Dendritic cell treated with granulocyte-macrophage colony-stimulating factor and Interleukin-4, amounts not matched to agents 40 ng/mL and 50 ng/mL, for 4 days (primary cell): ENCODE results near the gene AUTS2.
"Not testable (repeated sequence)": the region's sequence is repeated elsewhere in the genome, so short reads cannot be mapped to it uniquely, and the experiment has no call there.

Experiments
- H3K27ac Mint-ChIP-seq: one replicate; pipeline ENCODE4 v1.8.0; 2022; ENCODE audit warnings: mild to moderate bottlenecking, mixed read lengths
- H3K27me3 Mint-ChIP-seq: one replicate; pipeline ENCODE4 v1.8.0; 2022; ENCODE audit warnings: mild to moderate bottlenecking, mixed read lengths
- H3K36me3 Mint-ChIP-seq: one replicate; pipeline ENCODE4 v1.8.0; 2022; ENCODE audit warnings: low read depth, mixed read lengths
- H3K4me1 Mint-ChIP-seq: one replicate; pipeline ENCODE4 v1.8.0; 2022; ENCODE audit warnings: low read depth, mixed read lengths
- H3K4me3 Mint-ChIP-seq: one replicate; pipeline ENCODE4 v1.8.0; 2022; ENCODE audit warnings: mild to moderate bottlenecking, moderate library complexity, mixed read lengths
- H3K9me3 Mint-ChIP-seq: one replicate; pipeline ENCODE4 v1.8.0; 2022; ENCODE audit warnings: mixed read lengths
- intact Hi-C: fragments of 100-400 bp; cut with micrococcal nuclease; formaldehyde crosslinking; loops from one replicate; pipeline ENCODE4 v1.15.0; 2022

Gene AUTS2

DNA sequence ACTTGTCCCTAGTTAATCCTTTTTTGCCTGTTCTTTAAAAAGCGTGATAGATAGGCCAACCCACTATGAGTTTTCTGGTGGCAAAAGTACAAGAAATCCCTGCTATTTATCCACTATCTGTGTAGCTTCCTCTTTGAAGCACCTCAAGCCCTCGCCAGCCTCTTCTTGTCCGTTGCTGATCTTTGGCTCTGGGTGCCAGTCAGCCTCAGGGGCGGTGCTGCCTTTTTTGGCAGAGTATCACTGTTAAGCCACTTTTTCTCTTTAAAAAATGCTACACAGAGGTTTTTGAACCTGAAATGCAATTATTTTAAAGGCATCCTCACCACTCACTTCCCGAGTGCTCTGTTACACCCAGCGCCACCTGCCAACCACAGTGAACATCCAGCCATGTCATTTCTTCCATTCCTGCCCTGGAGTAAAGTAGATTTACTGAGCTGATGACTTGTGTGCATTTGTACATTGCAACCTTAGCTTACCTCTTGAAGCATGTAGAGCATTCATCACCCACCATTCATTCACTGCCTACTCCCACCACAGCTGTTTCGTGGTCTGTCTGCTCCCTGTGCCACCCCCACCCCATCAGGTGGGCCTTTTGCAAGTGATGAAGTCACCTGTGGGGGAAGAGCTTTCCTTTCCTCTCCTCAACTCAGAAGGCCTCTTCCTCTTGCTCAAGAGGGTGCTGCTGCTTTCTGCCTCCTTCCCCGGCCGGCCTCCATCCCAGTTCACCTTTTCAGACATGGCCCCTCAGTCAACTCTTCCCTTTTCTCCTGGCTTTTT is 1119.5 kb downstream of the AUTS2 start:
- H3K27ac Mint-ChIP-seq = no peak overlapping the region
- intact Hi-C loops = no loop called here
- H3K9me3 Mint-ChIP-seq = no peaks in the 10 kb centered on the region
- no peak overlapping the region for H3K4me3 Mint-ChIP-seq
- no peaks in the 10 kb centered on the region for H3K27me3 Mint-ChIP-seq
- no peaks in the 10 kb centered on the region for H3K36me3 Mint-ChIP-seq
- H3K4me1 Mint-ChIP-seq = peaks cover 5% of the 10 kb centered on the region

DNA sequence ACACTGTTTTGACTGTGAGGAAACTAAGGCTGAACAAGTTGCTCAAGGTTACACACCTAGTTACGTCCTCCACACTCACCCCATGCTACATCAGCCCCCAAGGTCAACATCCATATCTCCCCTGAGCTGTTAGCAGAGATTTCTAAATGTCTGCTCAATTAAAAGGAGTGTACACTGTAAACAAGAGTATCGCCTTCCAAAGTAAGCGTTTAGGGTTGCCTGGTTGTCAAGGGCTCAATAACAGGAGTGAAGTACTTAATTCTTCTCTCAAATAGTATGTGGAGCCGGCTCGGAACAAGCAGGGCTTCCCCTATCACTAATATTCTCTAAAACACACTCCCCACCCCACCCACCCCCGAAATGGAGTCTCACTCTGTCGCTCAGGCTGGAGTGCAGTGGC is 1120.8 kb downstream of the AUTS2 start:
- no peak overlapping the region for H3K4me3 Mint-ChIP-seq
- no peaks in the 10 kb centered on the region for H3K9me3 Mint-ChIP-seq
- H3K4me1 Mint-ChIP-seq = peaks cover 5% of the 10 kb centered on the region
- no peaks in the 10 kb centered on the region for H3K27me3 Mint-ChIP-seq
- no peaks in the 10 kb centered on the region for H3K36me3 Mint-ChIP-seq
- intact Hi-C loops = no loop called here
- H3K27ac Mint-ChIP-seq = no peak overlapping the region

DNA sequence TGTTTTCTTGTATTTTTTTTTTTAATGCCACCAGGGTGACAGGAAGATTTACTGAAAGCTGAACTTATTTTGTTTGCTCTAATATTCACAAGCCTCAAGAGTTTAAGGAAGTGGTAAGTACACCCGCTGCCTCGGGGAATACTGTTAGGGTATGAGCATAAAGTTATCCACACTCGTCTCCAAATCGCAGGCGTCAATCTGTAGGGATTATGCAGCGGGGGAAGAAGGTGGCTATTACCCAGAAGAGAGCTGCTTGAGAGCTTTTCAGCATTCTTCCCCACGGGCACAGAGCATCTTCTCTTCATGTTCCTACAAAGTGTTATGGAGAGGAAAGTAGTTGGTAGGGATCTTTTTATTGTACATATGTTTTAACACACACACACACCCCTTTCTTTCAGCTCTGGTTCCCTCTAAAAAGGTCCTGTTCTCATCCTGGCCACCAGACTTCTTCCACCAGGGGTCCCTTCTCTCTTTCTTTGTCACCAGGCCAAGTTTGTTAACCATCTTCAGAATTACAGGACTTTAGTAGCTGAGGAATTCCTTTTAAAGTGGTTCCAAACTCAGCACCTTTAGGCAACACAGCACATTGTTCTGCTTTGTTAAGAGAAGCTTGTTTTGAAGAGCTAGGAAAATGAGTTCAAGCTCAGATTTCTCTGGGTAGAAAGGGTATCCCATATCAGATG is 1122.1 kb downstream of the AUTS2 start:
- Mint-ChIP-seq H3K27ac (no peak overlapping the region), H3K9me3 (no peaks in the 10 kb centered on the region), H3K36me3 (no peaks in the 10 kb centered on the region), H3K27me3 (no peaks in the 10 kb centered on the region), H3K4me3 (no peak overlapping the region), H3K4me1 (peaks cover 5% of the 10 kb centered on the region)
- intact Hi-C loops = no loop called here

- intact Hi-C loops = no loop called here
- no peak overlapping the region for H3K27ac Mint-ChIP-seq
- H3K27me3 Mint-ChIP-seq = no peaks in the 10 kb centered on the region
- no peaks in the 10 kb centered on the region for H3K36me3 Mint-ChIP-seq
- H3K9me3 Mint-ChIP-seq = no peaks in the 10 kb centered on the region
- no peak overlapping the region for H3K4me3 Mint-ChIP-seq
- H3K4me1 Mint-ChIP-seq = peaks cover 5% of the 10 kb centered on the region
Observed at GRCh38 chr7:70721500-70721899, 1123.2 kb downstream of the AUTS2 start.

GRCh38 chr7:70723339-70723738 is 1125.1 kb downstream of the AUTS2 start:
- no peaks in the 10 kb centered on the region for H3K27me3 Mint-ChIP-seq
- H3K27ac Mint-ChIP-seq = no peak overlapping the region
- no peaks in the 10 kb centered on the region for H3K36me3 Mint-ChIP-seq
- H3K4me1 Mint-ChIP-seq = peaks cover 5% of the 10 kb centered on the region
- H3K4me3 Mint-ChIP-seq = no peak overlapping the region
- intact Hi-C loops = no loop called here
- no peaks in the 10 kb centered on the region for H3K9me3 Mint-ChIP-seq

- Mint-ChIP-seq H3K4me3 (no peak overlapping the region), H3K27me3 (no peaks in the 10 kb centered on the region), H3K36me3 (no peaks in the 10 kb centered on the region), H3K4me1 (no peaks in the 10 kb centered on the region), H3K27ac (no peak overlapping the region), H3K9me3 (no peaks in the 10 kb centered on the region)
- intact Hi-C loops = no loop called here
Observed at GRCh38 chr7:70725448-70725847, 1127.2 kb downstream of the AUTS2 start.

DNA sequence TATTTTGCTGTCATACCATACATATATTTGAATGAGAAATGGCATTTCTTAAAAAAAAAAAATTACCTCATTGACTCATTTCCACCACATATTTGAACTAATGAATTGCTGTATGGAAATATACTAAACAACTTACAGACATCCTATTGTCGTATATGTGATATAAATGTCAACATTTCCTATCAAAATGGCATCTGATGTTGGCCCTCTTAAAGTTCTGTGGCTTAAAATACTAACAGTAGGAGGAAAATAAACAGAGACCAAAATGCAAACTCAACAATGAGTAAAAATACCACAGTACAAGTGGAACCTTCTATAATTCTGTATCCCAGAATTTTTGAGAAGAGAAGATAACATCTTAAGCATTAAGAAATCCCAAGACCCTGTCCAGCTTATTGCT is 1128.0 kb downstream of the AUTS2 start:
- Mint-ChIP-seq H3K9me3 (no peaks in the 10 kb centered on the region), H3K4me1 (no peaks in the 10 kb centered on the region), H3K27ac (no peak overlapping the region), H3K36me3 (no peaks in the 10 kb centered on the region), H3K27me3 (no peaks in the 10 kb centered on the region), H3K4me3 (no peak overlapping the region)
- intact Hi-C loops = no loop called here

GRCh38 chr7:70726951-70727378 is 1128.7 kb downstream of the AUTS2 start:
- Mint-ChIP-seq H3K27ac (no peak overlapping the region), H3K4me3 (no peak overlapping the region), H3K27me3 (no peaks in the 10 kb centered on the region), H3K9me3 (no peaks in the 10 kb centered on the region), H3K36me3 (no peaks in the 10 kb centered on the region), H3K4me1 (no peaks in the 10 kb centered on the region)
- intact Hi-C loops = no loop called here

GRCh38 chr7:70727861-70728260 is 1129.6 kb downstream of the AUTS2 start:
- Mint-ChIP-seq H3K4me1 (no peaks in the 10 kb centered on the region), H3K27ac (no peak overlapping the region), H3K27me3 (no peaks in the 10 kb centered on the region), H3K36me3 (no peaks in the 10 kb centered on the region), H3K4me3 (no peak overlapping the region), H3K9me3 (no peaks in the 10 kb centered on the region)
- intact Hi-C loops = no loop called here

- no peaks in the 10 kb centered on the region for H3K4me1 Mint-ChIP-seq
Observed at GRCh38 chr7:70728872-70729552, 1130.7 kb downstream of the AUTS2 start.

DNA sequence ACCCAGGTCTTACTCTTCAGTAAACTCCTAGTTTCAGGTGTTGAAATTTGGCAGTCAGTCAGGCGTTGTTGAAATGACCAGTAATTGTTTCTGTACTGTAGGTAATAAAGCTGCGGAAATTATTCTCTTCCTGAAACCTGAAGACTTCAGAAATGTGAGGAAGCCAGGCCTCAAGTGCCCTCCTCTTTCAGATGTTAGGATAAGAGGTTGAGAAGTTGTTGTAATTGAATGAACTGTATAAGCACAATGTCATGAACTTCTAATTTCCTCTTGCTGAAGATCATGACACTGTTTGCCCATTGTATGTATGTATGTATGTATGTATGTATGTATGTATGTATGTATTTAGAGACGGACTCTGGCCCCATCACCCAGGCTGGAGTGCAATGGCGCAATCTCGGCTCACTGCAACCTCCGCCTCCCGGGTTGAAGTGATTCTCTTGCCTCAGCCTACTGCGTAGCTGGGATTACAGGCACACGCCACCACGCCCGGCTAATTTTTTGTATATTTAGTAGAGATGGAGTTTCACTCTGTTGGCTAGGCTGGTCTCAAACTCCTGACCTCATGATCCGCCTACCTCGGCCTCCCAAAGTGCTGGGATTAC is 1131.4 kb downstream of the AUTS2 start:
- H3K4me1 Mint-ChIP-seq, H3K36me3 Mint-ChIP-seq, intact Hi-C loops: not testable (repeated sequence)

More at GRCh38 chr7:70728872-70729552, 1130.7 kb downstream of the AUTS2 start:
- no peak overlapping the region for H3K27ac Mint-ChIP-seq
- no peaks in the 10 kb centered on the region for H3K27me3 Mint-ChIP-seq
- no peak overlapping the region for H3K4me3 Mint-ChIP-seq
- H3K9me3 Mint-ChIP-seq = no peaks in the 10 kb centered on the region
- intact Hi-C loops = no loop called here
- H3K36me3 Mint-ChIP-seq = no peaks in the 10 kb centered on the region

DNA sequence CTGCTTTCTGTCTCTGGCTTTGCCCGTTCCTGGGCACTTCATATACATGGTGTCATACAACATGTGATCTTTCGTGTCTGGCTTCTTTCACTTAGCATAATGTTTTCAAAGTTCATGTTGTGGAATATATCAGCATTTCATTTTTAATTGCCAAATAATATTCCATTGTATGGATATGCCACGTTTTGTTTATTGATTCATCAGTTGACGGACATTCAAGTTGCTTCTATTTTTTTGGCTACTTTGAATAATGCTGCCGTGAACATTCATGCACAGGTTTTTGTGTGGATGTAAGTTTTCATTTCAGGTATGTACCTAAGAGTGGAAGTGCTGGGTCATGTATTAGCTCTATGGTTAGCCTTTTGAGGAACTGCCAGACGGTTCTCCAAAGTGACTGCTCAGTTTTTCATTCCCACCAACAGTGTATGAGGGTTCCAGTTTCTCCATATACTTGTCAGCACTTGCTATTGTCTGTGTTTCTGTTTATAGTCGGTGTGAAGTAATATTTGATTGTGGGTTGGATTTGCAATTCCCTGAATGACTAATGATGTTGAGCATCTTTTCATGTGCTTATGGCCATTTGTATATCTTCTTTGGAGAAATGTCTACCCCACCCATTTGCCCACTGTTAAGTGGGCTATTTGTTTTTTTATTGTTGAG is 1132.3 kb downstream of the AUTS2 start:
- H3K36me3 Mint-ChIP-seq = no peaks in the 10 kb centered on the region
- no peak overlapping the region for H3K4me3 Mint-ChIP-seq
- no peaks in the 10 kb centered on the region for H3K27me3 Mint-ChIP-seq
- H3K4me1 Mint-ChIP-seq = no peaks in the 10 kb centered on the region
- no peaks in the 10 kb centered on the region for H3K9me3 Mint-ChIP-seq
- intact Hi-C loops = no loop called here
- no peak overlapping the region for H3K27ac Mint-ChIP-seq

More for the DNA sequence above, 1131.4 kb downstream of the AUTS2 start:
- H3K27me3 Mint-ChIP-seq, H3K4me3 Mint-ChIP-seq, H3K9me3 Mint-ChIP-seq, H3K27ac Mint-ChIP-seq: not testable (repeated sequence)

GRCh38 chr7:70733090-70733489 is 1134.8 kb downstream of the AUTS2 start:
- H3K27ac Mint-ChIP-seq = no peak overlapping the region
- H3K4me1 Mint-ChIP-seq = peaks cover 14% of the 10 kb centered on the region
- no peaks in the 10 kb centered on the region for H3K27me3 Mint-ChIP-seq
- intact Hi-C loops = no loop called here
- no peak overlapping the region for H3K4me3 Mint-ChIP-seq
- H3K36me3 Mint-ChIP-seq = no peaks in the 10 kb centered on the region
- no peaks in the 10 kb centered on the region for H3K9me3 Mint-ChIP-seq
